HepG2 (cell line): ENCODE measurements around the gene ACOX3.

Source experiments
- CBX2 ChIP-seq, 2 experiments: fragments of 200-600 bp in 1 of 2; sonication (generic); formaldehyde crosslinking in 1 of 2; IDR thresholded peaks; 2 replicates each; pipeline versions ENCODE4 v1.7.0 to v1.8.1; 2018 to 2022; ENCODE audit warnings: low read depth in 2 of 2, low read length in 1 of 2, mild to moderate bottlenecking in 1 of 2, missing genetic modification reagents in 1 of 2
- CCAR2 ChIP-seq: fragments of 200-400 bp; formaldehyde crosslinking; optimal IDR thresholded peaks from 2 replicates; pipeline ENCODE3; 2018; ENCODE audit warnings: low read depth, mild to moderate bottlenecking, low read length, moderate library complexity
- CEBPB ChIP-seq: IDR thresholded peaks from 2 replicates; pipeline ENCODE4 v1.6.1; 2011; ENCODE audit warnings: low read depth, low read length, improper control_type of control experiment, borderline replicate concordance
- HDAC1 ChIP-seq: sonication (generic); formaldehyde crosslinking; IDR thresholded peaks from 2 replicates; pipeline ENCODE4 v1.5.1; 2020; ENCODE audit warnings: mild to moderate bottlenecking, missing genetic modification reagents
- NR2F6 ChIP-seq, 2 experiments: IDR thresholded peaks; 2 replicates each; pipeline ENCODE4 v1.6.1; 2016; ENCODE audit warnings: antibody characterized with exemption in 1 of 2, mild to moderate bottlenecking in 1 of 2
- POLR2A ChIP-seq, 2 experiments: IDR thresholded peaks; 2 replicates each; pipeline ENCODE4 v1.6.1; 2011; ENCODE audit warnings: low read depth in 2 of 2, low read length in 2 of 2, mild to moderate bottlenecking in 1 of 2, moderate library complexity in 1 of 2; ENCODE audit not compliant: insufficient read depth in 1 of 2
- RXRA ChIP-seq: sonication (generic); formaldehyde crosslinking; IDR thresholded peaks from 2 replicates; pipeline ENCODE4 v1.5.1; 2020; ENCODE audit warnings: missing genetic modification reagents
- SOX6 ChIP-seq, 2 experiments: fragments of 450-650 bp in 1 of 2; sonication (generic) in 1 of 2; formaldehyde crosslinking in 1 of 2; IDR thresholded peaks; 2 replicates each; pipeline versions ENCODE4 v1.4.0 to v1.6.1; 2017 to 2020; ENCODE audit warnings: antibody characterized with exemption in 1 of 2, mild to moderate bottlenecking in 1 of 2, missing genetic modification reagents in 1 of 2
- SYNCRIP ChIP-seq: fragments of 200-400 bp; formaldehyde crosslinking; IDR thresholded peaks from 2 replicates; pipeline ENCODE4 v1.6.1; 2018; ENCODE audit warnings: mild to moderate bottlenecking, low read depth, low read length; ENCODE audit not compliant: insufficient read depth
- ZNF639 ChIP-seq: conservative IDR thresholded peaks from 2 replicates; pipeline ENCODE4 v1.6.1; 2018; ENCODE audit warnings: missing genetic modification reagents

GRCh38 chr4:8402181-8402597, 38.3 kb downstream of the ACOX3 start:
- TF ChIP-seq HDAC1 (CRISPR knock-in tag) (no peak), NR2F6 (IDR thresholded peaks at IDR 0.05) (no peak), NR2F6 (CRISPR knock-in tag; IDR thresholded peaks at IDR 0.05) (no peak), ZNF639 (CRISPR knock-in tag) (no peak), POLR2A (IDR thresholded peaks at IDR 0.05; ENCODE audit: insufficient read depth in 1 of 2, low read depth in 2 of 2, low read length in 2 of 2) (no peak), CBX2 (IDR thresholded peaks at IDR 0.05; ENCODE audit: low read depth, low read length) (no peak), CBX2 (CRISPR knock-in tag; IDR thresholded peaks at IDR 0.05; ENCODE audit: low read depth) (no peak), CEBPB (no peak), SYNCRIP (no peak), RXRA (CRISPR knock-in tag) (no peak), CCAR2 (no peak), SOX6 (IDR thresholded peaks at IDR 0.05) (no peak), SOX6 (CRISPR knock-in tag; IDR thresholded peaks at IDR 0.05) (no peak)
